ENCODE data around the gene UGDH.

Gene UGDH

GRCh38 chr4:39527296-39528060 is at the start of gene UGDH:
Gene UGDH (minus strand): TSS chr4:39527439. CDS start chr4:39521512, 5,927 bp downstream.
- Histone ChIP-seq H3K27ac (peak within 1 kb of the TSS; percentile 88 to 92), H3K4me3 (peak within 1 kb of the TSS; percentile 68 to 77), H3K36me3 (peaks cover 0 to 7% (median 1%) of the 10 kb centered on the region in 3 donors), H3K9me3 (no peaks in the 10 kb centered on the region), H3K4me1 (peaks cover 0 to 37% (median 12%) of the 10 kb centered on the region in 4 donors), H3K27me3 (no peaks in the 10 kb centered on the region)
- DNase-seq = peak; percentile 98 to 99
- no peak for TF ChIP-seq CTCF (IDR thresholded peaks at IDR 0.05)
- intact Hi-C loops (cut with DNase I; ENCODE audit: low total_unique reads) = loop anchor here (2.0 to 5.0 kb wide), 4 partner anchors 70 to 170 kb away; partner anchors contain the start of genes LIAS, RPL9, SMIM14 and UBE2K

- Histone ChIP-seq H3K27me3 (no peaks in the 10 kb centered on the region), H3K27ac (no peak overlapping the region), H3K4me3 (no peak overlapping the region), H3K36me3 (peaks cover 0 to 13% (median 0%) of the 10 kb centered on the region in 3 donors), H3K9me3 (no peaks in the 10 kb centered on the region), H3K4me1 (peaks cover 0 to 11% (median 0%) of the 10 kb centered on the region in 4 donors)
- intact Hi-C loops (cut with DNase I; ENCODE audit: low total_unique reads) = no loop called here
- DNase-seq = no peak
- no peak for TF ChIP-seq CTCF (IDR thresholded peaks at IDR 0.05)
Observed at GRCh38 chr4:39574946-39575345, 47.7 kb upstream of the UGDH start.

GRCh38 chr4:39571504-39571903 is 44.3 kb upstream of the UGDH start:
- TF ChIP-seq CTCF (IDR thresholded peaks at IDR 0.05) = no peak
- intact Hi-C loops (cut with DNase I; ENCODE audit: low total_unique reads) = no loop called here
- Histone ChIP-seq H3K4me3 (no peak overlapping the region), H3K9me3 (no peaks in the 10 kb centered on the region), H3K36me3 (peaks cover 0 to 15% (median 3%) of the 10 kb centered on the region in 3 donors), H3K4me1 (peaks cover 0 to 10% (median 1%) of the 10 kb centered on the region in 4 donors), H3K27ac (no peak overlapping the region), H3K27me3 (no peaks in the 10 kb centered on the region)
- DNase-seq = no peak

GRCh38 chr4:39571054-39571453 is 43.8 kb upstream of the UGDH start:
- H3K27me3 ChIP-seq = no peaks in the 10 kb centered on the region
- no peak for DNase-seq
- TF ChIP-seq CTCF (IDR thresholded peaks at IDR 0.05) = no peak

GRCh38 chr4:39569209-39569608 is 42.0 kb upstream of the UGDH start:
- Histone ChIP-seq H3K36me3 (peaks cover 5 to 30% (median 18%) of the 10 kb centered on the region in 3 donors), H3K4me3 (no peak overlapping the region), H3K27ac (no peak overlapping the region), H3K4me1 (peaks cover 0 to 8% (median 3%) of the 10 kb centered on the region in 4 donors), H3K9me3 (no peaks in the 10 kb centered on the region), H3K27me3 (no peaks in the 10 kb centered on the region)
- intact Hi-C loops (cut with DNase I; ENCODE audit: low total_unique reads) = no loop called here
- no peak for TF ChIP-seq CTCF (IDR thresholded peaks at IDR 0.05)
- DNase-seq = no peak

More at GRCh38 chr4:39571054-39571453, 43.8 kb upstream of the UGDH start:
- no peak overlapping the region for H3K4me3 ChIP-seq
- H3K4me1 ChIP-seq = peaks cover 0 to 10% (median 3%) of the 10 kb centered on the region in 4 donors
- H3K9me3 ChIP-seq = no peaks in the 10 kb centered on the region
- H3K27ac ChIP-seq = no peak overlapping the region
- intact Hi-C loops (cut with DNase I; ENCODE audit: low total_unique reads) = no loop called here
- H3K36me3 ChIP-seq = peaks cover 0 to 17% (median 6%) of the 10 kb centered on the region in 3 donors

All from tibial artery (tissue), 4 donors.